K562 (cell line): ENCODE data around the gene CEP162. TPM values are rescaled to one million over a fixed set of nuclear protein-coding genes. Genes with fewer than 3 reads are reported as not detected.
"Not testable (repeated sequence)": the region's sequence is repeated elsewhere in the genome, so short reads cannot be mapped to it uniquely, and the experiment has no call there.

Experiments
- ATAC-seq: fragments of 200-7000 bp; cut with Tn5 transposase; 3 replicates; pipeline ENCODE4 v1.9.1; 2020; ENCODE audit warnings: moderate library complexity
- BruUV-seq: library from RNA; stranded (reverse); fragments of 400-500 nt; replicated peaks from 2 replicates; lab custom pipeline; 2021; lab: Mats Ljungman, UMichigan
- CTCF ChIA-PET: fragments of 300-600 bp; formaldehyde crosslinking; extraction: SDS; loops from one replicate; lab custom pipeline; 2021; ENCODE audit warnings: low intra/inter-chr PET ratio; lab: Yijun Ruan, JAX
- POLR2A ChIA-PET: fragments of 300-600, 350-650 bp; sonication (Branson Sonifier 250); formaldehyde crosslinking; extraction: SDS; loops from one replicate; lab custom pipeline; 2021; ENCODE audit warnings: antibody characterized with exemption, inconsistent platforms; lab: Yijun Ruan, JAX
- DNase-seq, 4 experiments: peaks; one replicate each; pipeline versions ENCODE4 v3.0.0 to v3.0.0-alpha.2; 2011 to 2018; ENCODE audit warnings: low spot score in 3 of 4, mixed read lengths in 3 of 4; ENCODE audit errors: extremely low read depth in 1 of 4
- FAIRE-seq: peaks from 2 replicates; lab custom pipeline; 2011; peaks lifted over from hg19 to GRCh38; lab: Jason Lieb, UNC
- H2AFZ ChIP-seq: 2 replicates; pipeline ENCODE4 v1.6.0; 2011; ENCODE audit warnings: low read depth, low read length, control low read depth, inconsistent platforms
- H3K27ac ChIP-seq: fragments of 200-600 bp; 3 replicates; pipeline ENCODE4 v1.8.0; 2011; ENCODE audit warnings: low read depth, mild to moderate bottlenecking, control low read depth, inconsistent platforms, low read length, moderate library complexity, mixed read lengths; ENCODE audit errors: extremely low read depth
- H3K27me3 ChIP-seq, 2 experiments: fragments of 300-600 bp in 1 of 2; 2 replicates in 1 of 2; 3 replicates in 1 of 2; pipeline versions ENCODE4 v1.6.0 to v1.8.0; 2011; ENCODE audit warnings: inconsistent platforms in 2 of 2, low read length in 2 of 2, mild to moderate bottlenecking in 1 of 2, mixed read lengths in 1 of 2, moderate library complexity in 1 of 2; ENCODE audit not compliant: control insufficient read depth in 2 of 2, insufficient read depth in 2 of 2
- H3K36me3 ChIP-seq: fragments of 300-600 bp; 3 replicates; pipeline ENCODE4 v1.8.0; 2011; ENCODE audit warnings: mild to moderate bottlenecking, low read length, inconsistent platforms; ENCODE audit not compliant: control insufficient read depth, insufficient read depth
- H3K4me1 ChIP-seq, 2 experiments: fragments of 200-600 bp in 1 of 2; replicated peaks in 1 of 2; 2 replicates in 1 of 2; 3 replicates in 1 of 2; pipeline versions ENCODE4 v1.5.1 to v1.8.0; 2011; ENCODE audit warnings: inconsistent platforms in 2 of 2, low read length in 2 of 2, mild to moderate bottlenecking in 1 of 2, mixed read lengths in 1 of 2, moderate library complexity in 1 of 2; ENCODE audit not compliant: control insufficient read depth in 2 of 2, insufficient read depth in 2 of 2
- H3K4me2 ChIP-seq: 2 replicates; pipeline ENCODE4 v1.6.1; 2011; ENCODE audit warnings: low read length, control low read depth, inconsistent platforms, mixed read lengths; ENCODE audit not compliant: insufficient read depth
- H3K4me3 ChIP-seq: fragments of 200-600 bp; sonication (generic), shearing (Covaris generic); 2 replicates; pipeline ENCODE4 v1.5.1; 2016; ENCODE audit warnings: control low read depth, inconsistent platforms
- H3K79me2 ChIP-seq: fragments of 200-600 bp; 3 replicates; pipeline ENCODE4 v1.8.0; 2011; ENCODE audit warnings: low read length, inconsistent platforms; ENCODE audit not compliant: control insufficient read depth, insufficient read depth
- H3K9ac ChIP-seq, 2 experiments: 2 replicates each; pipeline versions ENCODE4 v1.6.0 to v1.6.1; 2011; ENCODE audit warnings: low read depth in 2 of 2, low read length in 2 of 2, control low read depth in 1 of 2, inconsistent platforms in 1 of 2, mild to moderate bottlenecking in 1 of 2, mixed read lengths in 1 of 2; ENCODE audit not compliant: insufficient read depth in 1 of 2
- H3K9me1 ChIP-seq: one replicate; pipeline ENCODE4 v1.6.0; 2011; ENCODE audit warnings: inconsistent platforms, mild to moderate bottlenecking, low read length, moderate library complexity; ENCODE audit not compliant: control insufficient read depth, insufficient read depth
- H3K9me3 ChIP-seq: replicated peaks from 2 replicates; pipeline ENCODE4 v1.5.1; 2011; ENCODE audit warnings: low read depth, low read length, inconsistent platforms; ENCODE audit not compliant: control insufficient read depth, insufficient read depth
- H4K20me1 ChIP-seq: replicated peaks from 2 replicates; pipeline ENCODE4 v1.6.1; 2011; ENCODE audit warnings: low read length, inconsistent platforms, mixed read lengths; ENCODE audit not compliant: control insufficient read depth, insufficient read depth
- ARID1B ChIP-seq: fragments of 450-650 bp; IDR thresholded peaks from 2 replicates; pipeline ENCODE4 v1.6.1; 2016; ENCODE audit warnings: antibody characterized with exemption, mild to moderate bottlenecking, inconsistent platforms
- ATF3 ChIP-seq, 2 experiments: fragments of 450-650 bp in 1 of 2; sonication (generic) in 1 of 2; formaldehyde crosslinking in 1 of 2; IDR thresholded peaks in 1 of 2; conservative IDR thresholded peaks in 1 of 2; 2 replicates each; pipeline versions ENCODE4 v1.6.1 to v1.8.1; 2016 to 2023; ENCODE audit warnings: mild to moderate bottlenecking in 2 of 2, moderate library complexity in 2 of 2, inconsistent platforms in 1 of 2, missing genetic modification reagents in 1 of 2
- CBFA2T3 ChIP-seq: fragments of 450-650 bp; IDR thresholded peaks from 2 replicates; pipeline ENCODE4 v1.6.1; 2017
- CEBPG ChIP-seq, 3 experiments: fragments of 200-800 bp in 1 of 3; sonication (Bioruptor generic) in 1 of 3; sonication (generic) in 1 of 3; formaldehyde crosslinking in 1 of 3; IDR thresholded peaks in 2 of 3; conservative IDR thresholded peaks in 1 of 3; 2 replicates each; pipeline versions ENCODE4 v1.6.1 to v1.8.0; 2016 to 2022; ENCODE audit warnings: missing compliant biosample characterization in 2 of 3, missing genetic modification characterization in 2 of 3, mild to moderate bottlenecking in 1 of 3, missing genetic modification reagents in 1 of 3
- FOSL1 ChIP-seq: fragments of 200-800 bp; sonication (Bioruptor generic); conservative IDR thresholded peaks from 2 replicates; pipeline ENCODE4 v1.6.1; 2016; ENCODE audit warnings: missing genetic modification characterization, missing compliant biosample characterization
- FOXA3 ChIP-seq, 2 experiments: fragments of 450-650 bp in 1 of 2; sonication (generic) in 1 of 2; formaldehyde crosslinking; IDR thresholded peaks in 1 of 2; conservative IDR thresholded peaks in 1 of 2; 2 replicates each; pipeline versions ENCODE4 v1.4.0 to v1.8.0; 2020 to 2022; ENCODE audit warnings: mild to moderate bottlenecking in 2 of 2, missing genetic modification reagents in 1 of 2
- JUN ChIP-seq, 2 experiments: sonication (generic) in 1 of 2; formaldehyde crosslinking in 1 of 2; IDR thresholded peaks; 2 replicates each; pipeline versions ENCODE4 v1.6.1 to v1.8.0; 2012 to 2022; ENCODE audit warnings: borderline replicate concordance in 2 of 2, mild to moderate bottlenecking in 2 of 2, improper control_type of control experiment in 1 of 2, low read depth in 1 of 2, low read length in 1 of 2, missing genetic modification reagents in 1 of 2
- JUND ChIP-seq, 2 experiments: IDR thresholded peaks; 2 replicates in 1 of 2; 3 replicates in 1 of 2; pipeline ENCODE4 v1.6.1; 2011; ENCODE audit warnings: borderline replicate concordance in 2 of 2, low read depth in 2 of 2, low read length in 2 of 2, improper control_type of control experiment in 1 of 2, missing biosample characterization in 1 of 2, missing genetic modification characterization in 1 of 2, missing genetic modification reagents in 1 of 2
- SOX6 ChIP-seq: fragments of 450-650 bp; IDR thresholded peaks from 2 replicates; pipeline ENCODE4 v1.6.1; 2014; ENCODE audit warnings: mild to moderate bottlenecking
- TRIM24 ChIP-seq, 2 experiments: fragments of 450-650 bp; IDR thresholded peaks; 2 replicates each; pipeline ENCODE4 v1.6.1; 2016
- ZNF175 ChIP-seq: fragments of 200-800 bp; sonication (Bioruptor generic); IDR thresholded peaks from 2 replicates; pipeline ENCODE4 v1.6.1; 2016; ENCODE audit warnings: low read depth, mild to moderate bottlenecking, missing genetic modification characterization, missing compliant biosample characterization
- ZNF431 ChIP-seq: sonication (generic); formaldehyde crosslinking; IDR thresholded peaks from 2 replicates; pipeline ENCODE4 v1.8.0; 2022; ENCODE audit warnings: mild to moderate bottlenecking, missing genetic modification reagents
- ZNF584 ChIP-seq: fragments of 200-800 bp; sonication (Bioruptor generic); IDR thresholded peaks from 2 replicates; pipeline ENCODE4 v1.6.1; 2016; ENCODE audit warnings: low read depth, mild to moderate bottlenecking, missing genetic modification characterization, missing compliant biosample characterization
- ZNF639 ChIP-seq, 2 experiments: fragments of 200-800 bp in 1 of 2; sonication (Bioruptor generic) in 1 of 2; sonication (generic) in 1 of 2; formaldehyde crosslinking in 1 of 2; IDR thresholded peaks in 1 of 2; conservative IDR thresholded peaks in 1 of 2; 2 replicates each; pipeline versions ENCODE4 v1.5.0 to v1.6.1; 2016 to 2020; ENCODE audit warnings: missing compliant biosample characterization in 1 of 2, missing genetic modification characterization in 1 of 2, missing genetic modification reagents in 1 of 2
- WGBS: fragments of 100-300 bp; shearing (Covaris generic); methylation state at CpG from one replicate; pipeline ENCODE4 v1.1.6; 2016; ENCODE audit warnings: low coverage, mixed read lengths; ENCODE audit not compliant: insufficient coverage; ENCODE audit errors: missing lambda C conversion rate; 5-methylcytosine and 5-hydroxymethylcytosine counted together
- in situ Hi-C: fragments of 300-500 bp; cut with MboI; formaldehyde crosslinking; loops from 4 replicates; pipeline ENCODE4 v1.15.0; 2018; ENCODE audit warnings: inconsistent platforms, mixed read lengths
- intact Hi-C: fragments of 100-400 bp; cut with micrococcal nuclease; formaldehyde crosslinking; loops from 2 replicates; pipeline ENCODE4 v1.14.2; 2022
- polyA plus RNA-seq, 8 experiments: library from polyadenylated mRNA; depleted of rRNA in 4 of 8; stranded (reverse) in 5 of 8; unstranded in 3 of 8; fragments of >200 nt; fragmentation: Nextera tagmentation in 2 of 8; fragmentation: Illumina TruSeq in 1 of 8; extraction: Ambion mirVana in 2 of 8; extraction: Trizol in 1 of 8; gene quantifications; 2 replicates each; pipeline versions ENCODE4 v1.2.1 to v1.2.3, GENCODE V29; 2011 to 2014; ENCODE audit warnings: inconsistent platforms in 1 of 8, missing spikeins in 1 of 8
- total RNA-seq, 7 experiments: library from RNA; depleted of rRNA in 6 of 7; stranded (reverse); fragments of >200 nt in 6 of 7; fragmentation: Illumina TruSeq in 2 of 7; extraction: Trizol in 2 of 7; gene quantifications; 2 replicates each; pipeline versions ENCODE4 v1.2.1 to v1.2.3, GENCODE V29; 2011 to 2021; ENCODE audit warnings: low replicate concordance in 1 of 7

CEP162 gene
- total and polyA plus RNA-seq, 9 of the 15 experiments (the other 6 are each of a cell fraction or from before 2014, with no cell fraction given): 3.9 to 8.6 (median 6.7) TPM

GRCh38 chr6:84105215-84105924, 122.1 kb downstream of the CEP162 start:
- in situ Hi-C loops; H3K4me1 ChIP-seq; POLR2A ChIA-PET; H3K9me3 ChIP-seq; BruUV-seq; H3K9ac ChIP-seq; H3K9me1 ChIP-seq; FAIRE-seq; H2AFZ ChIP-seq; H3K36me3 ChIP-seq; ATAC-seq; H3K27ac ChIP-seq; H3K4me2 ChIP-seq; CTCF ChIA-PET; DNase-seq; H3K27me3 ChIP-seq; H4K20me1 ChIP-seq; H3K79me2 ChIP-seq; intact Hi-C loops; H3K4me3 ChIP-seq; TF ChIP-seq ATF3 (CRISPR knock-in tag; conservative IDR thresholded peaks at IDR 0.05); JUN (CRISPR knock-in tag; IDR thresholded peaks at IDR 0.05; ENCODE audit: borderline replicate concordance); CEBPG (CRISPR knock-in tag; IDR thresholded peaks at IDR 0.05): not testable (repeated sequence)
- 21% methylated on average over 2 of the region's 3 CpGs for WGBS
- peak; percentile 36; the same call in 1 of the 2 replicates for TF ChIP-seq JUND (IDR thresholded peaks at IDR 0.05; ENCODE audit: borderline replicate concordance, low read depth, low read length)
- TF ChIP-seq JUND (tag; IDR thresholded peaks at IDR 0.05; ENCODE audit: borderline replicate concordance, low read depth, low read length): peak; percentile 45; the same call in 1 of the 3 replicates
- TF ChIP-seq CBFA2T3: 0 out of 2 replicates have a peak, but pooled peaks have one; percentile 5
- TF ChIP-seq ZNF431 (CRISPR knock-in tag): peak; percentile 98
- peak; percentile 74 for TF ChIP-seq ATF3 (IDR thresholded peaks at IDR 0.05)
- TF ChIP-seq FOSL1 (tag): peak; percentile 89
- peak in 1 of 2 experiments; percentile 78; a peak in 2 of 4 replicates for TF ChIP-seq FOXA3 (CRISPR knock-in tag; conservative IDR thresholded peaks at IDR 0.05 in 1 of 2, IDR thresholded peaks at IDR 0.05 in 1 of 2)
- TF ChIP-seq ARID1B: peak; percentile 41; the same call in 1 of the 2 replicates
- peak; percentile 66; the same call in 1 of the 2 replicates for TF ChIP-seq JUN (IDR thresholded peaks at IDR 0.05; ENCODE audit: borderline replicate concordance, low read depth, low read length)
- TF ChIP-seq ZNF584 (CRISPR knock-in tag): 0 out of 2 replicates have a peak, but pooled peaks have one; percentile 27
- TF ChIP-seq SOX6: 0 out of 2 replicates have a peak, but pooled peaks have one; percentile 22
- 0 out of 2 replicates have a peak, but pooled peaks have one; percentile 46 for TF ChIP-seq ZNF175 (CRISPR knock-in tag)
- 0 out of 4 replicates have a peak, but pooled peaks of 1 of the 2 experiments have one; percentile 13 for TF ChIP-seq ZNF639 (CRISPR knock-in tag; conservative IDR thresholded peaks at IDR 0.05 in 1 of 2, IDR thresholded peaks at IDR 0.05 in 1 of 2)
- TF ChIP-seq CEBPG (tag; conservative IDR thresholded peaks at IDR 0.05 in 1 of 2, IDR thresholded peaks at IDR 0.05 in 1 of 2): 0 out of 4 replicates have a peak, but pooled peaks of 1 of the 2 experiments have one; percentile 26
- peak in 1 of 2 experiments; percentile 26; a peak in 2 of 4 replicates for TF ChIP-seq TRIM24 (IDR thresholded peaks at IDR 0.05)
